ENCODE results near the gene SEC14L2. TPM values are rescaled to one million over a fixed set of nuclear protein-coding genes. Genes with fewer than 3 reads are reported as not detected.

SEC14L2 gene
- polyA plus RNA-seq, 1 donor from 2014 or later, result 2.7 TPM

DNA sequence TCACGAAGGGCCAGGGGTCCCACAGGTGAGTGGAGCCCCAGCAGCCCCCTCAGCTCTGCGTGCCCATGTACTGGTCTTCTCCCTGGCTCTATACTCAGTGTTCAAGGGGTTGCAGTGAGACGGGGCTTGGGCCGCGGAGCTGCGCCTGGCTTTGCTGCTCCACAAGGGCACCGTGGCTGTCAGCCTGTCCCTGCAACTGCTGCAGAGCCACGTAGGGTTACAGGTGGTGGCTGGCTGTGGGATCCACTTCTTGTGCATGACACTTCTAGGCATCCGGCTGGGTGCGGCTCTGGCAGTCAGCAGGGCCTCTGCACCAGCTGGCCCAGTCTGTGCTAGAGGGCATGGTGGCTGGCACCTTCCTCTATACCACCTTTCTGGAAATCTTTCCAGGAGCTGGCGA is 43.0 kb downstream of the SEC14L2 start:
- Histone ChIP-seq H3K27me3 (ENCODE audit: insufficient read depth, low read depth, low read length) (no peaks in the 10 kb centered on the region), H3K9me2 (ENCODE audit: insufficient read depth, low read length) (no peaks in the 10 kb centered on the region), H3F3A (ENCODE audit: insufficient read depth, low read length, poor library complexity, severe bottlenecking) (no peaks in the 10 kb centered on the region), H3K9me3 (ENCODE audit: low read length) (no peaks in the 10 kb centered on the region), H3K4me2 (ENCODE audit: low read length) (no peak overlapping the region), H4K20me1 (ENCODE audit: insufficient read depth) (no peaks in the 10 kb centered on the region), H3K9ac (ENCODE audit: low read length) (no peak overlapping the region), H3K36me3 (ENCODE audit: insufficient read depth, low read length) (no peaks in the 10 kb centered on the region), H2AFZ (ENCODE audit: low read depth, low read length) (no peak overlapping the region), H3K27ac (ENCODE audit: low read length) (no peak overlapping the region), H3K79me2 (replicated peaks; ENCODE audit: insufficient read depth, low read length) (no peaks in the 10 kb centered on the region), H3K4me3 (ENCODE audit: low read length) (no peak overlapping the region)
- TF ChIP-seq EP300 (conservative IDR thresholded peaks at IDR 0.05; ENCODE audit: poor library complexity, severe bottlenecking) (no peak), TAF1 (IDR thresholded peaks at IDR 0.05; ENCODE audit: low read depth) (no peak), SMC3 (conservative IDR thresholded peaks at IDR 0.05; ENCODE audit: poor library complexity) (no peak), RAD21 (conservative IDR thresholded peaks at IDR 0.05) (no peak), POLR2AphosphoS5 (IDR thresholded peaks at IDR 0.05) (no peak), MXI1 (conservative IDR thresholded peaks at IDR 0.05; ENCODE audit: poor library complexity, severe bottlenecking) (no peak), EZH2 (IDR thresholded peaks at IDR 0.05; ENCODE audit: borderline replicate concordance, insufficient read depth, low read length, poor library complexity, severe bottlenecking) (no peak)
- TF ChIP-seq, protein P1, sequence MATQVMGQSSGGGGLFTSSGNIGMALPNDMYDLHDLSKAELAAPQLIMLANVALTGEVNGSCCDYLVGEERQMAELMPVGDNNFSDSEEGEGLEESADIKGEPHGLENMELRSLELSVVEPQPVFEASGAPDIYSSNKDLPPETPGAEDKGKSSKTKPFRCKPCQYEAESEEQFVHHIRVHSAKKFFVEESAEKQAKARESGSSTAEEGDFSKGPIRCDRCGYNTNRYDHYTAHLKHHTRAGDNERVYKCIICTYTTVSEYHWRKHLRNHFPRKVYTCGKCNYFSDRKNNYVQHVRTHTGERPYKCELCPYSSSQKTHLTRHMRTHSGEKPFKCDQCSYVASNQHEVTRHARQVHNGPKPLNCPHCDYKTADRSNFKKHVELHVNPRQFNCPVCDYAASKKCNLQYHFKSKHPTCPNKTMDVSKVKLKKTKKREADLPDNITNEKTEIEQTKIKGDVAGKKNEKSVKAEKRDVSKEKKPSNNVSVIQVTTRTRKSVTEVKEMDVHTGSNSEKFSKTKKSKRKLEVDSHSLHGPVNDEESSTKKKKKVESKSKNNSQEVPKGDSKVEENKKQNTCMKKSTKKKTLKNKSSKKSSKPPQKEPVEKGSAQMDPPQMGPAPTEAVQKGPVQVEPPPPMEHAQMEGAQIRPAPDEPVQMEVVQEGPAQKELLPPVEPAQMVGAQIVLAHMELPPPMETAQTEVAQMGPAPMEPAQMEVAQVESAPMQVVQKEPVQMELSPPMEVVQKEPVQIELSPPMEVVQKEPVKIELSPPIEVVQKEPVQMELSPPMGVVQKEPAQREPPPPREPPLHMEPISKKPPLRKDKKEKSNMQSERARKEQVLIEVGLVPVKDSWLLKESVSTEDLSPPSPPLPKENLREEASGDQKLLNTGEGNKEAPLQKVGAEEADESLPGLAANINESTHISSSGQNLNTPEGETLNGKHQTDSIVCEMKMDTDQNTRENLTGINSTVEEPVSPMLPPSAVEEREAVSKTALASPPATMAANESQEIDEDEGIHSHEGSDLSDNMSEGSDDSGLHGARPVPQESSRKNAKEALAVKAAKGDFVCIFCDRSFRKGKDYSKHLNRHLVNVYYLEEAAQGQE (IDR thresholded peaks at IDR 0.05; ENCODE audit: borderline replicate concordance), result no peak
- TF ChIP-seq, protein P2, sequence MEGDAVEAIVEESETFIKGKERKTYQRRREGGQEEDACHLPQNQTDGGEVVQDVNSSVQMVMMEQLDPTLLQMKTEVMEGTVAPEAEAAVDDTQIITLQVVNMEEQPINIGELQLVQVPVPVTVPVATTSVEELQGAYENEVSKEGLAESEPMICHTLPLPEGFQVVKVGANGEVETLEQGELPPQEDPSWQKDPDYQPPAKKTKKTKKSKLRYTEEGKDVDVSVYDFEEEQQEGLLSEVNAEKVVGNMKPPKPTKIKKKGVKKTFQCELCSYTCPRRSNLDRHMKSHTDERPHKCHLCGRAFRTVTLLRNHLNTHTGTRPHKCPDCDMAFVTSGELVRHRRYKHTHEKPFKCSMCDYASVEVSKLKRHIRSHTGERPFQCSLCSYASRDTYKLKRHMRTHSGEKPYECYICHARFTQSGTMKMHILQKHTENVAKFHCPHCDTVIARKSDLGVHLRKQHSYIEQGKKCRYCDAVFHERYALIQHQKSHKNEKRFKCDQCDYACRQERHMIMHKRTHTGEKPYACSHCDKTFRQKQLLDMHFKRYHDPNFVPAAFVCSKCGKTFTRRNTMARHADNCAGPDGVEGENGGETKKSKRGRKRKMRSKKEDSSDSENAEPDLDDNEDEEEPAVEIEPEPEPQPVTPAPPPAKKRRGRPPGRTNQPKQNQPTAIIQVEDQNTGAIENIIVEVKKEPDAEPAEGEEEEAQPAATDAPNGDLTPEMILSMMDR (IDR thresholded peaks at IDR 0.05; ENCODE audit: poor library complexity, severe bottlenecking), result no peak

DNA sequence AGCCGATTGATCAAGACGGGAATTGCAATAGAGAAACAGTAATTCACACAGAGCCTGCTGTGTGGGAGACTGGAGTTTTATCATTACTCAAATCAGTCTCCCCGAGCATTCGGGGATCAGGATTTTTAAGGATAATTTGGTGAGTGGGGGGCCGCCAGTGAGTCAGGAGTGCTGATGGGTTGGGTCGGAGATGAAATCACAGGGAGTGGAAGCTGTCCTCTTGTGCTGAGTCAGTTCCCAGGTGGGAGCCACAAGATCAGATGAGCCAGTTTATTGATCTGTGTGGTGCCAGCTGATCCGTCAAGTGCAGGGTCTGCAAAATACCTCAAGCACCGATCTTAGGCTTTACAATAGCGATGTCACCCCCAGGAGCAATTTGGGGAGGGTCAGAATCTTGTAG is 44.3 kb downstream of the SEC14L2 start:
- H3K4me2 ChIP-seq (ENCODE audit: low read length), result no peak overlapping the region
- H3K79me2 ChIP-seq (replicated peaks; ENCODE audit: insufficient read depth, low read length), result no peaks in the 10 kb centered on the region
- no peaks in the 10 kb centered on the region for H3K9me3 ChIP-seq (ENCODE audit: low read length)
- no peaks in the 10 kb centered on the region for H3K36me3 ChIP-seq (ENCODE audit: insufficient read depth, low read length)
- no peak overlapping the region for H2AFZ ChIP-seq (ENCODE audit: low read depth, low read length)
- H3F3A ChIP-seq (ENCODE audit: insufficient read depth, low read length, poor library complexity, severe bottlenecking), result no peaks in the 10 kb centered on the region
- H3K27ac ChIP-seq (ENCODE audit: low read length), result no peak overlapping the region
- no peak for TF ChIP-seq SMC3 (conservative IDR thresholded peaks at IDR 0.05; ENCODE audit: poor library complexity)
- no peak for TF ChIP-seq RAD21 (conservative IDR thresholded peaks at IDR 0.05)
- TF ChIP-seq POLR2AphosphoS5 (IDR thresholded peaks at IDR 0.05), result no peak
- TF ChIP-seq, protein P1 (IDR thresholded peaks at IDR 0.05; ENCODE audit: borderline replicate concordance), result no peak
- no peaks in the 10 kb centered on the region for H4K20me1 ChIP-seq (ENCODE audit: insufficient read depth)
- H3K27me3 ChIP-seq (ENCODE audit: insufficient read depth, low read depth, low read length), result no peaks in the 10 kb centered on the region
- no peak overlapping the region for H3K4me3 ChIP-seq (ENCODE audit: low read length)
- no peak overlapping the region for H3K9ac ChIP-seq (ENCODE audit: low read length)
- H3K9me2 ChIP-seq (ENCODE audit: insufficient read depth, low read length), result no peaks in the 10 kb centered on the region
